ENCODE data around the gene SPO11.
"Not testable (repeated sequence)": the region's sequence is repeated elsewhere in the genome, so short reads cannot be mapped to it uniquely, and the experiment has no call there.

Gene SPO11

GRCh38 chr20:57341663-57342062 lies 12.1 kb downstream of the SPO11 start:
- DNase-seq (ENCODE audit: low read depth), result no peak

GRCh38 chr20:57342829-57343228 lies 13.2 kb downstream of the SPO11 start:
- no peak for DNase-seq (ENCODE audit: low read depth)

GRCh38 chr20:57346477-57346876 lies 16.9 kb downstream of the SPO11 start:
- DNase-seq (ENCODE audit: low read depth), result peak; percentile 62

GRCh38 chr20:57347393-57347792 lies 17.8 kb downstream of the SPO11 start:
- no peak for DNase-seq (ENCODE audit: low read depth)

GRCh38 chr20:57348200-57348921 lies 18.8 kb downstream of the SPO11 start:
- not testable (repeated sequence) for DNase-seq (ENCODE audit: low read depth)

GRCh38 chr20:57348922-57349574 lies 19.4 kb downstream of the SPO11 start:
- DNase-seq (ENCODE audit: low read depth), result not testable (repeated sequence)

- no peak for DNase-seq (ENCODE audit: low read depth)
These were observed 20.6 kb downstream of the SPO11 start for GRCh38 chr20:57350081-57350710.

- not testable (repeated sequence) for DNase-seq (ENCODE audit: low read depth)
These were observed 21.1 kb downstream of the SPO11 start for GRCh38 chr20:57350726-57351041.

- peak; percentile 91 for DNase-seq (ENCODE audit: low read depth)
These were observed 21.6 kb downstream of the SPO11 start, which contains the start of gene RAE1 for GRCh38 chr20:57351042-57351783. Gene RAE1, plus strand, starts transcription at chr20:57351255. Its CDS starts 2,784 bp downstream, at chr20:57354039.

GRCh38 chr20:57352305-57352704 lies 22.7 kb downstream of the SPO11 start:
- no peak for DNase-seq (ENCODE audit: low read depth)

GRCh38 chr20:57353351-57353750 lies 23.7 kb downstream of the SPO11 start:
- no peak for DNase-seq (ENCODE audit: low read depth)

GRCh38 chr20:57361517-57361916 lies 31.9 kb downstream of the SPO11 start:
- no peak for DNase-seq (ENCODE audit: low read depth)

GRCh38 chr20:57364451-57364850 lies 34.8 kb downstream of the SPO11 start:
- DNase-seq (ENCODE audit: low read depth), result no peak

GRCh38 chr20:57369596-57369995 lies 40.0 kb downstream of the SPO11 start:
- no peak for DNase-seq (ENCODE audit: low read depth)

- no peak for DNase-seq (ENCODE audit: low read depth)
These were observed 40.7 kb downstream of the SPO11 start for GRCh38 chr20:57370316-57370715.

- no peak for DNase-seq (ENCODE audit: low read depth)
These were observed 41.8 kb downstream of the SPO11 start for GRCh38 chr20:57371363-57371762.

- DNase-seq (ENCODE audit: low read depth), result no peak
These were observed 42.6 kb downstream of the SPO11 start for GRCh38 chr20:57372157-57372556.

GRCh38 chr20:57372581-57373350 lies 43.2 kb downstream of the SPO11 start:
- DNase-seq (ENCODE audit: low read depth), result no peak

GRCh38 chr20:57374343-57374930 lies 44.8 kb downstream of the SPO11 start:
- no peak for DNase-seq (ENCODE audit: low read depth)

- no peak for DNase-seq (ENCODE audit: low read depth)
These were observed 45.5 kb downstream of the SPO11 start for GRCh38 chr20:57374931-57375651.
